RWPE1 (cell line): Measurements from ENCODE around the gene PSME2.

Source experiments
- CTCF ChIA-PET: fragments of 350-600 bp; sonication (Branson Sonifier 250); formaldehyde crosslinking; extraction: SDS; loops from one replicate; lab custom pipeline; 2021; lab: Yijun Ruan, JAX
- POLR2A ChIA-PET: fragments of 400-600 bp; formaldehyde crosslinking; extraction: SDS; loops from one replicate; lab custom pipeline; 2020; ENCODE audit warnings: antibody characterized with exemption; ENCODE audit not compliant: low non-redundant PET; lab: Yijun Ruan, JAX
- DNase-seq: peaks from one replicate; pipeline ENCODE4 v3.0.0; 2012; ENCODE audit warnings: low spot score
- H3K27ac ChIP-seq: fragments of 450-650 bp; 2 replicates; pipeline ENCODE4 v1.5.1; 2017
- CTCF ChIP-seq: fragments of 450-650 bp; conservative IDR thresholded peaks from 2 replicates; pipeline ENCODE4 v1.5.1; 2017; ENCODE audit warnings: low read depth, mild to moderate bottlenecking

Gene PSME2

GRCh38 chr14:24146978-24147760 lies 759 bp upstream of the PSME2 start, which contains the start of gene RNF31:
TSS of gene RNF31 (plus strand) at chr14:24147498. CDS start at chr14:24147699, 201 bp downstream.
- no peak for TF ChIP-seq CTCF
- ChIA-PET CTCF (interaction anchor here (1.6 to 2.0 kb wide), 2 partner anchors 10 to 14 kb away, joined by 5 to 10 read pairs; partner anchors contain the start of gene IRF9), POLR2A (interaction anchor here (0.6 to 1.7 kb wide), 7 partner anchors 9 to 249 kb away, joined by 3 to 8 read pairs (median 3); partner anchors contain the start of genes DCAF11, IRF9 and PSME1)
- peak within 1 kb of the TSS; percentile 97 for H3K27ac ChIP-seq
- peak; percentile 95 for DNase-seq

- CTCF ChIA-PET: interaction anchor here (0.6 to 2.0 kb wide), 3 partner anchors 8 to 29 kb away, joined by 5 to 10 read pairs (median 6); partner anchors contain the start of gene IRF9
- POLR2A ChIA-PET: interaction anchor here (0.7 kb wide), 1 partner anchor 32 kb away, joined by 3 read pairs; the partner anchor contains the start of gene DCAF11
- peak overlapping the region; percentile 97 for H3K27ac ChIP-seq
- TF ChIP-seq CTCF: no peak
- DNase-seq: no peak
Measured at GRCh38 chr14:24145690-24146452, 539 bp downstream of the PSME2 start.

- ChIA-PET POLR2A (interaction anchor here (0.7 kb wide), 1 partner anchor 31 kb away, joined by 3 read pairs; the partner anchor contains the start of gene DCAF11), CTCF (interaction anchor here (2.0 kb wide), 1 partner anchor 16 kb away, joined by 10 read pairs; the partner anchor contains the start of gene IRF9)
- H3K27ac ChIP-seq: peak overlapping the region; percentile 58
- no peak for TF ChIP-seq CTCF
- DNase-seq: no peak
Measured at GRCh38 chr14:24145219-24145618, 1.2 kb downstream of the PSME2 start.

GRCh38 chr14:24144451-24144850 lies 2.0 kb downstream of the PSME2 start:
- POLR2A ChIA-PET: no interaction called here
- no peak overlapping the region for H3K27ac ChIP-seq
- no peak for TF ChIP-seq CTCF
- CTCF ChIA-PET: interaction anchor here (0.6 to 0.8 kb wide), 2 partner anchors 16 to 21 kb away, joined by 3 read pairs; no protein-coding TSS in a partner anchor
- no peak for DNase-seq

- no peak for DNase-seq
- H3K27ac ChIP-seq: peak overlapping the region; percentile 39; the same call in 1 of the 2 replicates
- no peak for TF ChIP-seq CTCF
- ChIA-PET POLR2A (no interaction called here), CTCF (interaction anchor here (0.6 kb wide), 2 partner anchors 17 to 35 kb away, joined by 3 read pairs; no protein-coding TSS in a partner anchor)
Measured at GRCh38 chr14:24143511-24143910, 2.9 kb downstream of the PSME2 start.
